Peyer's patch (tissue), 4 donors: ENCODE measurements around the gene ZBTB7B.

Experiments
- CTCF ChIP-seq, 6 experiments: fragments of 450-650 bp in 4 of 6; fragments of 200-600 bp in 2 of 6; sonication (generic) in 1 of 6; IDR thresholded peaks; one replicate each; pipeline ENCODE4 v1.5.1; 2017 to 2019; ENCODE audit warnings: antibody characterized with exemption in 6 of 6, mild to moderate bottlenecking in 3 of 6, moderate library complexity in 1 of 6
- POLR2A ChIP-seq, 2 donors: fragments of 450-650 bp; IDR thresholded peaks; one replicate each; pipeline ENCODE4 v1.5.1; 2017; ENCODE audit warnings: antibody characterized with exemption in 2 of 2, mild to moderate bottlenecking in 2 of 2, moderate library complexity in 2 of 2

GRCh38 chr1:155030899-155031298 is 28.3 kb downstream of the ZBTB7B start:
- TF ChIP-seq CTCF (IDR thresholded peaks at IDR 0.05) (no peak), POLR2A (IDR thresholded peaks at IDR 0.05) (no peak)
